ENCODE results near the gene CLIP4.

Gene CLIP4

GRCh38 chr2:29209551-29209950 is 94.3 kb downstream of the CLIP4 start:
- H3K79me2 ChIP-seq (ENCODE audit: control insufficient read depth, low read length) = no peaks in the 10 kb centered on the region
- H3F3A ChIP-seq (ENCODE audit: control insufficient read depth, insufficient read depth) = no peaks in the 10 kb centered on the region
- H3K27me3 ChIP-seq (ENCODE audit: control insufficient read depth, low read length) = peaks cover 10% of the 10 kb centered on the region; the same call in 1 of the 2 replicates
- no peaks in the 10 kb centered on the region for H3K4me1 ChIP-seq (ENCODE audit: control insufficient read depth, low read length)
- no peaks in the 10 kb centered on the region for H3K36me3 ChIP-seq (ENCODE audit: control insufficient read depth, low read length)
- no peak overlapping the region for H3K27ac ChIP-seq (ENCODE audit: low read depth, low read length)
- no peaks in the 10 kb centered on the region for H3K9me2 ChIP-seq (replicated peaks; ENCODE audit: control insufficient read depth, low read length)
- H3K4me2 ChIP-seq (ENCODE audit: low read length) = no peak overlapping the region
- H3K9me3 ChIP-seq (ENCODE audit: control insufficient read depth, insufficient read depth, low read length) = no peaks in the 10 kb centered on the region
- TF ChIP-seq EZH2phosphoT487 (IDR thresholded peaks at IDR 0.05; ENCODE audit: borderline replicate concordance, low read length) = no peak
- TF ChIP-seq CTCF (IDR thresholded peaks at IDR 0.05; ENCODE audit: low read depth, low read length, poor library complexity, severe bottlenecking) = no peak
- no peak overlapping the region for H3K4me3 ChIP-seq (ENCODE audit: low read length)
- H4K20me1 ChIP-seq (ENCODE audit: control insufficient read depth, insufficient read depth, low read depth, low read length) = no peaks in the 10 kb centered on the region

DNA sequence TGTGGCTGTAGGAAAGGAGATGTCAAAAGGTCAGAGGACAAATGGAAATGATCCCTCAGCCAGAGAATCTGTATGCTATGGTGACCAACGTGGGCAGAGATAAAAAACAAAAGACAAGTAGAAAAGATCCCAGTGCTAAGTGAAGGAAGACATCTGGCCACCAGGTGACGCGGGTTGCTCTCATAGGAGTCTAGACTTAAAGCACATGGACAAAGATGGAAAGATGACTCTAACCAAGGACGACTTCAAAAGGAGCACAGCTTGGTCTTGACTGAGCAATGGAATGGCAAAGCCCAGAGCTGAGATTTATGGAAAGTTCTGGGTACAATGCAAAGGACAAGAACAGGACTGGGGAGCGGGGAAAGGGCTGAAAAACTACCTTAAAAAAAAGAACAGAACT is 96.8 kb downstream of the CLIP4 start:
- Histone ChIP-seq H3K4me1 (ENCODE audit: control insufficient read depth, low read length) (no peaks in the 10 kb centered on the region), H3K4me3 (ENCODE audit: low read length) (no peak overlapping the region), H3K9me2 (replicated peaks; ENCODE audit: control insufficient read depth, low read length) (no peaks in the 10 kb centered on the region), H3K36me3 (ENCODE audit: control insufficient read depth, low read length) (no peaks in the 10 kb centered on the region), H3F3A (ENCODE audit: control insufficient read depth, insufficient read depth) (no peaks in the 10 kb centered on the region), H4K20me1 (ENCODE audit: control insufficient read depth, insufficient read depth, low read depth, low read length) (no peaks in the 10 kb centered on the region), H3K9me3 (ENCODE audit: control insufficient read depth, insufficient read depth, low read length) (no peaks in the 10 kb centered on the region), H3K79me2 (ENCODE audit: control insufficient read depth, low read length) (no peaks in the 10 kb centered on the region), H3K27ac (ENCODE audit: low read depth, low read length) (no peak overlapping the region), H3K27me3 (ENCODE audit: control insufficient read depth, low read length) (peaks cover 10% of the 10 kb centered on the region; the same call in 1 of the 2 replicates), H3K4me2 (ENCODE audit: low read length) (no peak overlapping the region)
- no peak for TF ChIP-seq CTCF (IDR thresholded peaks at IDR 0.05; ENCODE audit: low read depth, low read length, poor library complexity, severe bottlenecking)
- no peak for TF ChIP-seq EZH2phosphoT487 (IDR thresholded peaks at IDR 0.05; ENCODE audit: borderline replicate concordance, low read length)

DNA sequence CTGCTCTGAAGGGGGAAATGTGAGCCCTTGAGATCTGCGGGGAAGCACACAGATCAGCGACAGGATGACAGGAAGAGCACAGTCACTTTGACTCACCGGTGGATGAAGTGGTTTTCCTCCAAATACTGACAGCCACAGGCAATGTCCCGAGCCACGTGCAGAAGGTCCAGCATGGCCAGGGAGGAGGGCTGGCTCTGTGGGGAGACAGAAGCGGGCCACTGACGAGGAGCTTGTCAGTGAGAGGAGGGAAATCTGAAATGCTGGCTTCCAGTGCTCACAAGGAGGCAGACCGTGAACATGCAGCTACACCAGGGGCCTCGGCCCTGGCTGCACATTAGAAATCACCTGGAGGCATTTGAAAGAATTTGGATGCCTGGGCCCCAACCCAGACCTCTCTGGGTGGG is 98.7 kb downstream of the CLIP4 start:
- TF ChIP-seq EZH2phosphoT487 (IDR thresholded peaks at IDR 0.05; ENCODE audit: borderline replicate concordance, low read length) = no peak
- no peak for TF ChIP-seq CTCF (IDR thresholded peaks at IDR 0.05; ENCODE audit: low read depth, low read length, poor library complexity, severe bottlenecking)

More for the DNA sequence above, 98.7 kb downstream of the CLIP4 start:
- no peak overlapping the region for H3K27ac ChIP-seq (ENCODE audit: low read depth, low read length)
- no peak overlapping the region for H3K4me2 ChIP-seq (ENCODE audit: low read length)
- peaks cover 10% of the 10 kb centered on the region; the same call in 1 of the 2 replicates for H3K27me3 ChIP-seq (ENCODE audit: control insufficient read depth, low read length)
- no peaks in the 10 kb centered on the region for H3K4me1 ChIP-seq (ENCODE audit: control insufficient read depth, low read length)
- H3K79me2 ChIP-seq (ENCODE audit: control insufficient read depth, low read length) = no peaks in the 10 kb centered on the region
- no peak overlapping the region for H3K4me3 ChIP-seq (ENCODE audit: low read length)
- no peaks in the 10 kb centered on the region for H4K20me1 ChIP-seq (ENCODE audit: control insufficient read depth, insufficient read depth, low read depth, low read length)
- no peaks in the 10 kb centered on the region for H3F3A ChIP-seq (ENCODE audit: control insufficient read depth, insufficient read depth)
- H3K9me2 ChIP-seq (replicated peaks; ENCODE audit: control insufficient read depth, low read length) = no peaks in the 10 kb centered on the region
- H3K36me3 ChIP-seq (ENCODE audit: control insufficient read depth, low read length) = no peaks in the 10 kb centered on the region
- H3K9me3 ChIP-seq (ENCODE audit: control insufficient read depth, insufficient read depth, low read length) = no peaks in the 10 kb centered on the region
